ENCODE measurements around the gene RECQL5.

GRCh38 chr17:75619506-75620431 is 47.2 kb downstream of the RECQL5 start:
- TF ChIP-seq CTCF (IDR thresholded peaks at IDR 0.05) = peak; percentile 87
- TF ChIP-seq SIN3A (IDR thresholded peaks at IDR 0.05; ENCODE audit: borderline replicate concordance, insufficient read depth, low read depth, low read length) = no peak
